Renal cortical epithelial cell (primary cell): Measurements from ENCODE around the gene THYN1. TPM values are rescaled to one million over a fixed set of nuclear protein-coding genes. Genes with fewer than 3 reads are reported as not detected.
"Not testable (repeated sequence)": the region's sequence is repeated elsewhere in the genome, so short reads cannot be mapped to it uniquely, and the experiment has no call there.

Experiments used
- DNase-seq: peaks from one replicate; pipeline ENCODE4 v3.0.0-alpha.2; 2011; ENCODE audit warnings: low read depth
- total RNA-seq: library from RNA; depleted of rRNA; stranded (reverse); fragments of >200 nt; gene quantifications from 2 replicates; pipeline ENCODE4 v1.2.3, GENCODE V29; 2014

The THYN1 gene
- total RNA-seq, 1 donor from 2014 or later = 75.2 TPM

- DNase-seq = no peak
These were observed 22.0 kb upstream of the THYN1 start for GRCh38 chr11:134275188-134275533.

- DNase-seq = no peak
These were observed 20.2 kb upstream of the THYN1 start for GRCh38 chr11:134273317-134273712.

DNA sequence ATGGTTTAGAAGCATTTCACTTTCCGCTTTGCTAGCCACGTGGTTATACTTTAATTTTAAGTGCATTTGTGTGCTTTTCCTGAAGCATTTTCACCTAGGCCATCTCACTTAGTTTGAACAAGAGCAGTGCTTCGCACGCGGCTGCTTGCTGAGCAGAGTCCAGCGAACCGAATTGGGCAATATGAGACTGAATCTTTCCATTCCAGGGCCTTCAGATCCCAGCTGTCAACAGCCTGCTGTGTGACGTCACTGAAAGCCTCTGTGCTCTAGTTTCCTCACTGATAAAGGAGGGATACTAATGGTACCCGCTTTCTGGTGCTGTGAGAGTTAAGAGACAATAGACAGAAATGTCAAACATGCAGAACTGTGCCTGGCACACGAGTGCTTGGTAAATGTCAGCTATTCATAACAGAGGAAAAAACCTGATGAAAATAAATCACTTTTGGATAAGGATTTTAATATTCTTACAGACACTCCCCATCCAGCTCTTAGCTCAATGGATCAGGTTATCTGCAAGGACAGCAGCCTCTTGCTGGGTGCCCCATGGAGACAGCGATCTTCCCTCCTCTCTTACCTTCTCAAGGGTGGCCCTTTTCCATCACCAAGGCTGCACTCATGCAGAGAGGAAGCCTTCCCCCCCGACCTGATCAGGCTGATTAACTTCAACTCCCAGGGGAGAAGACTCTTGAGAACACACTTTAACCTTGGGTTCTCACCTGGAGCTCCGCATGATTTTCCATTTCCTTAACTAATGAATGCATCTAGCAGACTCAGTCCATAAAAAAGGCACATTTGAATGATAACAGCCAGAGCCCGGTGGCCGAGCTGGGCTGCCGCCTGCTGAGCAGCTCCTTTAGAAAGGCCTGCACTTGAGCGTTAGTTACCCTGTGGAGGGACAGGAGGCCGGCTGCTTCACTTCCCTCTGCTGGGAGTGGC, 19.5 kb upstream of the THYN1 start:
- no peak for DNase-seq

DNA sequence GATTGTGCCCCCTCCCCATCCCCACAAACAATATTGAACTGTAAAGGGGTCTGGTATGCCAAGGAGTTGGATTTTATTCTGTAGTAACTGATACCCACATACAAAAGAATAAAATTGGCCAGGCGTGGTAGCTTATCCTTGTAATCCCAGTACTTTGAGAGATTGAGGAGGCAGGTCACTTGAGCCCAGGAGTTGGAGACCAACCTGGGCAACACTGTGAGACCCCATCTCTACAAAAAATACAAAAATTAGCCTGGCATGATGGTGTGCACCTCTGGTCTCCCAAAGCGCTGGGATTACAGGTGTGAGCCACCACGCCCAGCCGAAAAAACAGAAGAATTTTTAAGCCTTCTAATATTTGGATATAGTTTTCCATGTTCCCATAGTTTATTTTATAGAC, 18.8 kb upstream of the THYN1 start:
- no peak for DNase-seq

DNA sequence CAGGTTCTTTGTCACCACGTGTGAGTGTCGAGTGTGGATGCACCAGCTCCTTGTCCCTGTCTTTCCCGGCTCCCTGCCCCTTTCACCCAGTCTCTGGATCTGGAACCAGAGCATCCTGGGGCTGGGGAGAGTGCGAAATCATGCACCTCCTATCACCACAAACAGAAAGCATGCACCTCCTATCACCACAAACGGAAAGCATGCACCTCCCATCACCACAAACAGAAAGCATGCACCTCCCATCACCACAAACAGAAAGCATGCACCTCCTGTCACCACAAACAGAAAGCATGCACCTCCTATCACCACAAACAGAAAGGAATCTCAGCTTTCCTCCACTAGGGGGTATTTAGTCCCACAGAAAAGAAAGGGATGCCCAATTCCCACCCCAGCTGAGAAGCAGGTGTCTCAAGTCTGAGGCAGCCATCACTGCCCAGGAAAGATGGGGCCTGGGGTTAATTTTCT, 17.1 kb upstream of the THYN1 start:
- no peak for DNase-seq

DNA sequence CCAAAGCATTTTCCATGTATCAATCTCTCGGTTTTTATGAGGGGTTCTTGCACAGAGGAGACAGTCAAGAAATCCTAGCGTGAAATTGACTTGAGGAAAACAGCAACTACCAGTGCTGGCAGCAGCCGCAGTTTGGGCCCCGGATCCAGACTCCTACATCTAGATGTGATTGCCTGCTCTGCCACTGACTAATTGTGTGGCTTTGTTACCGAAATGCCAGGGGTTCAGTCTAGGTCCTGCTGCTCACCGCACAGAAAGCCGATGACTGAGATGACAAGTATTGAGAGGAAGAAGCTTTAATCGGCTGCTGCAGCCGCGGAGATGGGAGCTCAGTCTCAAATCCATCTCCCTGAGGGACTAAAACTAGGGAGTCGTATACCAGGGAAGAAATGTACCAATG, 14.8 kb upstream of the THYN1 start:
- no peak for DNase-seq

- DNase-seq = no peak
These were observed 14.3 kb upstream of the THYN1 start for GRCh38 chr11:134267461-134267860.

DNA sequence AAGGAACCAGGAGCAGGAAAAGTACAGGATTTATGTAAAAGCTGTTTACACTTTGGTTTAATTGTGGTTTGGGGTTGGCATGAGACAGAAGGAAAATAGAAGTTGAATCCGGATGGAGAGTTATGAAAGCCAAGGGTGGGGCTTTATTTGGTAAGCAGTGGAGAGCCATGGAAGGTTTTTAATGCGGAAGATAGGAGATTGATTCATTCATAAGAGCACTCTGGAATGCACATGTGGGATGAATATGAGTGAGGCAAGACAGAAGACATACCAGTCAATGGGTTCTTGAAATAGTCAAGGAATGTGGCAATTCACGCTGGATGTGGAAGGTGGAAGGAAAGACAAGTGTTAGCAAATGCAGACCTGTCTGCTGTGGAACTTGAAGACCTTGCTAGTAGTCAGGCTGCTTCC, 13.7 kb upstream of the THYN1 start:
- DNase-seq = no peak

- DNase-seq = no peak
These were observed 13.3 kb upstream of the THYN1 start for GRCh38 chr11:134266440-134266839.

DNA sequence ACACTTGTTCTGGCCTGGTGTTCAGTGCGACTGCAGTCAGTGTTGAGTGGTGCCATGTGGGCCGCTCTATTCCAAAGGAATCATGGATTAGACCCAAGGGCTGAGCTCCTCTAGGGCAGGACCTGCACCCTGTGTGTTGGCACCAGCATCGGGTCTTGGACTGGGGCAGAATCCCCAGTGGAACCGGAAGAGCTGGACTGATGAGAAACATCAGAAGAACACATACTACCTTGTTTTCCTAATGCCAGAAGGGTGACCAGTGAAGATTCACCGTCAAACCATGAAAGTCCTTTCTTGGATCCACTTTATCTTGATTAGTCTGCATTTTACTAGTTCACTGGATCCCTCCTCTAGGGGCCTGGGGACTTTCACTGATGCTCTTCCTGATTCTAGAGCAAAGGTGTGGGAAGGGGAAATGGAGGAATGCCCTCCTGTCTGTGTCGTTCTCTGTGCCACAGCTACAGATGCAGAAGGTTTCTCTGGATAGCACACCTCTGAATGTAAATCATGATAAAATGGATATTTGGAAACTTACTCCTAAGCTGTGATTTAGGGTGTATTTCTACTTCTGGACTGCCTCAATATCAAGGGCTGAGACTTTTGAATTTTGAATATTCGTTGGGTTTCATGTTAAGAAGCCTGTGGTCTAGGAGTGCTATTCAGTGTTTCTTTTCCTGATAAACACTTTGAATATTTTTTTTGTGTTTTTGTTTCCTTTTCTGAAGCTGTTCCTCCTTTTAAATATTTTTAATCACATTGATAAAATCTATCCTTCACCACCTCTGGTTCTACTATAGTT, 12.0 kb upstream of the THYN1 start:
- DNase-seq = no peak

DNA sequence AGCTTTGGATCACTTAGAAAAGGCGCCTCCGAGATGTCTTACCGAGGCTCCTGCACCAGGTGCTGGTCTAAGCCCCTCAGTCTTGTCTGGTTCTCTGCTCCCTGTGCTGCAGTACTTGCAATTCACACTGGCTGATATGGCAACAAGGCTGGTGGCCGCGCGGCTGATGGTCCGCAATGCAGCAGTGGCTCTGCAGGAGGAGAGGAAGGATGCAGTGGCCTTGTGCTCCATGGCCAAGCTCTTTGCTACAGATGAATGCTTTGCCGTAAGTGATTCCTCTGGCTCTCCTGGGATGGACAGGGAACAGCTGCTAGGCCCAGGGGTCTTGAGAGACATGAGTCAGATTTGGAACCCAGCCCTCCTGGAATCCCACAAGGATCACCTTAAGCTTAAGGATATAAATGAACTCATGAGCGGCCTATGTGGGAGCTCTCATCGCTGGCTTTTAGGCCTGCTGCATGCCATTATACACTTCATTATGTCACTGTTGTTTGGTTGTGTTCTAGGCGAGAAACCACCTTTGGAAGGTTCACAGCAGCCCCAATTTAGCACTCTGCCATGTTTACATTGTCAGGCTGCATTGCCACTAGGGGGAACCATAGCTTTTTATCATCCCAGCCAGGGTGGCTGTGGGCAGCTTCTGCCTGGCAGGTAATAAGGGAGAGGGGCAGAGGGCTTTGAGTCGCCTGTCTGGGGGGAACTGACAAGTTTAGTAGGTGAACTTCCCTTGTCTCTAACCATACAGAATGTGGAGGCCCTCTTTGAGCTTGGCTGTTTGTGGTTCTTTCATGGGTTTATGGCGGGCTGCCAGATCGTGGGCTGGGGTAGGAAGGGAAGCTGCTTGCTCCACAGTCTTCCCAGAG, 8.7 kb upstream of the THYN1 start:
- no peak for DNase-seq

- DNase-seq = no peak
These were observed 7.8 kb upstream of the THYN1 start for GRCh38 chr11:134260983-134261382.

DNA sequence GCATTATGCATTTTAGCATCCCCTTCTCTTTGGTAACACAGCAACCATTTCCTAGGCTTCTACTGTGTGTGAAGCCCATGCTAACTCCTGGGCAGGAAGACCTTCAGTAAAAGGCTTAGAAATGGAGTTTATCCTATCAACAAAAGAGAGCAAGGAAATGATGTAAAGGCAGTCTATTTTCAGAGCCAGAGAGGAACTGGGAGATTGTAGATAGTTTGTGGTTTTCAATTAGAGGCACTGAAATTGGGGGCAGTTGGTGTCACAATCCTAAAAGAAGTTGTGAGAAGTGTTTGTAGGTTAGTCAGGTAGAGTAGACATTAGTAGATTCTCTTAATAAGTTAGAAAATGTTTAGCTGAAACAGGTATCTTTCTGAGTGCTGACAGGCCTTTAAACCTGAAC, 7.4 kb upstream of the THYN1 start:
- no peak for DNase-seq

DNA sequence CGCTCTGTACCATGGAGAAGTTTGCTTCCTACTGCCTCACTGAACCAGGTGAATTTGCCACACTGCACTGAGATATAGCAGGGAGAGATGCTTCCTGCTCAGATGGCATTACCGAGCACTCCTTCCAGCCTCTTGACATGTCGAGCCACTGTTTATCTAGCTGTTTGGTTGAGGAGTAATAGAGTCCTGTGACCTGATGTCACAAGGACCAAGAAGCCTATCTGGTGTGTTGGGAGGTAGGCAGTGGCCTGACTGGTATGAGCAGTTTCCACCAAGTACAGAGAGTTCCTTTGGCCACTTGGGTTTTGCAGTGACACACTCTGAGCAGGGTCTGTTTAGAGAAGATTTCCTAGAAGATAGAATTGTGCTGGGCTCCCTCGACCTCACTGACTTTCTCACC, 5.4 kb upstream of the THYN1 start:
- DNase-seq = no peak

DNA sequence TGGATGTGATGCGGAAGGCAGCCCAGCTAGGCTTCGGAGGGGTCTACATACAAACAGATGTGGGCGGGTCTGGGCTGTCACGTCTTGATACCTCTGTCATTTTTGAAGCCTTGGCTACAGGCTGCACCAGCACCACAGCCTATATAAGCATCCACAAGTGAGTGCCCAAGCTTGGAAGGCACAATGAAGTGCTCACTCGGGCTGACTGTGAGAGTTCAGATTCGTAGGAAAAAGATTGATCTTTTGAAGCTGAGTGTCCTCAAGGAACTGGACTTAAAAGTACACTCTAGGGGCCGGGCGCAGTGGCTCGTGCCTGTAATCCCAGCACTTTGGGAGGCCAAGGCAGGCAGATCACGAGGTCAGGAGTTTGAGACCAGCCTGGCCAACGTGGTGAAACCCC, 3.9 kb upstream of the THYN1 start:
- no peak for DNase-seq

- not testable (repeated sequence) for DNase-seq
These were observed 2.0 kb upstream of the THYN1 start for GRCh38 chr11:134255184-134255561.

GRCh38 chr11:134254433-134255183, 1.5 kb upstream of the THYN1 start:
- DNase-seq = no peak

GRCh38 chr11:134252346-134253187, 585 bp downstream of the THYN1 start:
- DNase-seq = no peak

GRCh38 chr11:134250675-134251074, 2.5 kb downstream of the THYN1 start:
- DNase-seq = no peak

- no peak for DNase-seq
These were observed 2.9 kb downstream of the THYN1 start for GRCh38 chr11:134250246-134250645.
